Common myeloid progenitor, CD34-positive (primary cell): Measurements from ENCODE around the gene VPS8.

Source experiments
- CTCF ChIA-PET: fragments of 350-600 bp; sonication (Branson Sonifier 250); formaldehyde crosslinking; loops from one replicate; lab custom pipeline; 2021; ENCODE audit warnings: antibody characterized with exemption; lab: Charles Lee
- POLR2A ChIA-PET: fragments of 350-600 bp; sonication (Branson Sonifier 250); formaldehyde crosslinking; loops from one replicate; lab custom pipeline; 2021; ENCODE audit warnings: antibody characterized with exemption; lab: Charles Lee
- DNase-seq, 3 donors: peaks; one replicate each; pipeline versions ENCODE4 v3.0.0 to v3.0.0-alpha.2; 2013
- H3K27ac ChIP-seq, 2 experiments: 1 replicate in 1 of 2; 2 replicates in 1 of 2; pipeline ENCODE4 v1.7.0; 2013; ENCODE audit warnings: inconsistent platforms in 2 of 2, low read length in 2 of 2, mild to moderate bottlenecking in 2 of 2, low read depth in 1 of 2, moderate library complexity in 1 of 2; ENCODE audit not compliant: severe bottlenecking in 2 of 2, insufficient read depth in 1 of 2, poor library complexity in 1 of 2
- H3K27me3 ChIP-seq, 5 experiments: replicated peaks in 2 of 5; 1 replicate in 3 of 5; 2 replicates in 2 of 5; pipeline versions ENCODE4 v1.6.1 to v1.7.0; 2013; ENCODE audit warnings: low read length in 4 of 5, mild to moderate bottlenecking in 2 of 5, moderate library complexity in 2 of 5, inconsistent platforms in 1 of 5; ENCODE audit not compliant: insufficient read depth in 5 of 5, control insufficient read depth in 4 of 5
- H3K36me3 ChIP-seq, 4 experiments: 1 replicate in 2 of 4; 2 replicates in 2 of 4; pipeline versions ENCODE4 v1.6.1 to v1.7.0; 2013; ENCODE audit warnings: low read length in 3 of 4, control low read depth in 1 of 4, mild to moderate bottlenecking in 1 of 4; ENCODE audit not compliant: control insufficient read depth in 4 of 4, insufficient read depth in 4 of 4
- H3K4me1 ChIP-seq, 4 experiments: 1 replicate in 3 of 4; 2 replicates in 1 of 4; pipeline versions ENCODE4 v1.6.1 to v1.7.1; 2013; ENCODE audit warnings: low read length in 3 of 4, mild to moderate bottlenecking in 3 of 4, control low read depth in 1 of 4, inconsistent platforms in 1 of 4, moderate library complexity in 1 of 4; ENCODE audit not compliant: control insufficient read depth in 4 of 4, insufficient read depth in 4 of 4; ENCODE audit errors: control extremely low read depth in 1 of 4
- H3K4me3 ChIP-seq, 7 experiments: 1 replicate in 4 of 7; 2 replicates in 3 of 7; pipeline versions ENCODE4 v1.5.1 to v1.7.0; 2013; ENCODE audit warnings: mild to moderate bottlenecking in 7 of 7, low read length in 6 of 7, moderate library complexity in 6 of 7, inconsistent platforms in 2 of 7, low read depth in 2 of 7, control low read depth in 1 of 7; ENCODE audit not compliant: insufficient read depth in 4 of 7, control insufficient read depth in 1 of 7; ENCODE audit errors: extremely low read depth in 1 of 7
- H3K9me3 ChIP-seq, 5 experiments: 1 replicate in 4 of 5; 2 replicates in 1 of 5; pipeline versions ENCODE4 v1.6.1 to v1.7.1; 2013; ENCODE audit warnings: low read length in 4 of 5, mild to moderate bottlenecking in 2 of 5, inconsistent platforms in 1 of 5, low read depth in 1 of 5, moderate library complexity in 1 of 5; ENCODE audit not compliant: control insufficient read depth in 4 of 5, insufficient read depth in 2 of 5; ENCODE audit errors: control extremely low read depth in 1 of 5
- WGBS: methylation state at CpG from one replicate; pipeline ENCODE4 v1.1.5; 2013; ENCODE audit not compliant: insufficient coverage; 5-methylcytosine and 5-hydroxymethylcytosine counted together

The VPS8 gene

GRCh38 chr3:185024406-185024805 is 212.4 kb downstream of the VPS8 start:
- H3K27me3 ChIP-seq = no peaks in the 10 kb centered on the region
- peaks cover 0 to 5% (median 3%) of the 10 kb centered on the region in 5 experiments for H3K9me3 ChIP-seq
- 100% methylated on average over 2 of the region's 3 CpGs for WGBS
- CTCF ChIA-PET = interaction anchor here (0.8 to 1.0 kb wide), 3 partner anchors 12 to 24 kb away, joined by 3 read pairs; no protein-coding TSS in a partner anchor
- peaks cover 2 to 26% (median 12%) of the 10 kb centered on the region in 4 experiments for H3K36me3 ChIP-seq
- POLR2A ChIA-PET = no interaction called here
- DNase-seq = no peak
- H3K4me3 ChIP-seq = no peak overlapping the region
- peak overlapping the region in 1 of 2 experiments; percentile 9 for H3K27ac ChIP-seq
- H3K4me1 ChIP-seq = peaks cover 0 to 17% (median 4%) of the 10 kb centered on the region in 4 experiments

DNA sequence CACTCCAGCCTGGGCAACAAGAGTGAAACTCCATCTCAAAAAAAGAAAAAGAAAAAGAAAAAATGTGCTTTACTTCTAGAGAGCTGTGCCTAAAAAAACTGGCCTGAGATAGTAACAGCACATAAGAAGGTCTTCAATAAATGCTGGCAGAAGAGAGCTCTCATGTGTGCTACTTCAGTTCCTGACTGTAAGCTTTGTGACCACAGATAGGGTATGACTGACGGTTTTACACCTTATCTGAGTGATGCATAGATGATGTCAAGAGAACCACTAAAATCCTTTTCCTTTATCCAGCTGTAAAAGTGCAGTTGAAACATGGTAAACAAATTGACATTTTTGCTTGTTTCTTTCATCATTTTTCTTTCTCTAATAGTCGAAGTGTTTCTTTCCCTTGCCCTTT is 213.0 kb downstream of the VPS8 start:
- ChIA-PET POLR2A (no interaction called here), CTCF (interaction anchor here (0.8 to 1.0 kb wide), 3 partner anchors 12 to 21 kb away, joined by 3 read pairs; no protein-coding TSS in a partner anchor)
- peak; percentile 44 to 88 (median 68) for DNase-seq
- Histone ChIP-seq H3K27me3 (no peaks in the 10 kb centered on the region), H3K9me3 (peaks cover 0 to 4% (median 0%) of the 10 kb centered on the region in 5 experiments), H3K4me3 (no peak overlapping the region), H3K27ac (peak overlapping the region; percentile 36 to 37), H3K4me1 (peaks cover 0 to 17% (median 4%) of the 10 kb centered on the region in 4 experiments), H3K36me3 (peaks cover under 1 to 30% (median 12%) of the 10 kb centered on the region in 4 experiments)
- WGBS = no CpG with 5 or more reads among the region's 2 CpGs

- Histone ChIP-seq H3K4me3 (no peak overlapping the region), H3K27ac (no peak overlapping the region), H3K27me3 (no peaks in the 10 kb centered on the region), H3K4me1 (peaks cover 0 to 17% (median 4%) of the 10 kb centered on the region in 4 experiments), H3K9me3 (no peaks in the 10 kb centered on the region), H3K36me3 (peaks cover 11 to 43% (median 15%) of the 10 kb centered on the region in 4 experiments)
- 92% methylated on average over 3 of the region's 3 CpGs for WGBS
- POLR2A ChIA-PET = no interaction called here
- DNase-seq = no peak
- CTCF ChIA-PET = interaction anchor here (0.8 to 1.7 kb wide), 3 partner anchors 10 to 44 kb away, joined by 3 to 4 read pairs (median 3); no protein-coding TSS in a partner anchor
Measured at GRCh38 chr3:185028121-185028520, 216.2 kb downstream of the VPS8 start.

DNA sequence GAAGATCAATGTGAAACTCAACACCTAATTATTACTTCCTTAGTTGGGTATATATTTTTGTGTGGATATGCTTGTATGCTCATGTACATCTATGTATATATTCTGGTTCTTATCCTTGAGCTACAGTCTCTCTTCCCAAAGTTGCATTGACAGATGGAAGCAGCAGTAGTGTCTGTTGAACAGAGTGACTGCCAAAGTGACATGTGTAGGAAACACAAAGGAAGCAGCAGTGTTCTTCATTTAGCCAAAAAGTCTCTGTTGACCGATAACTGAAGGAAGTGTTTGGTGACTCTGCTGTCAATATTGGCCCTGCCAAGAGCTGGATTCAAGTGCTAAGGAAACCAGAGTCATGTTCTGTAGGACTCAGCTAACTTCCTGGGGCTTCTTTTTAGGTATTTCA is 217.1 kb downstream of the VPS8 start:
- no peak for DNase-seq
- ChIA-PET POLR2A (no interaction called here), CTCF (interaction anchor here (0.7 to 1.7 kb wide), 3 partner anchors 8 to 14 kb away, joined by 3 to 4 read pairs (median 3); no protein-coding TSS in a partner anchor)
- no peaks in the 10 kb centered on the region for H3K9me3 ChIP-seq
- peaks cover 11 to 43% (median 20%) of the 10 kb centered on the region in 4 experiments for H3K36me3 ChIP-seq
- peaks cover 0 to 17% (median 4%) of the 10 kb centered on the region in 4 experiments for H3K4me1 ChIP-seq
- no peak overlapping the region for H3K4me3 ChIP-seq
- no peak overlapping the region for H3K27ac ChIP-seq
- no peaks in the 10 kb centered on the region for H3K27me3 ChIP-seq
- WGBS = 35% methylated on average over 1 of the region's 1 CpG

GRCh38 chr3:185030399-185030798 is 218.4 kb downstream of the VPS8 start:
- Histone ChIP-seq H3K27ac (no peak overlapping the region), H3K36me3 (peaks cover 11 to 40% (median 20%) of the 10 kb centered on the region in 4 experiments), H3K4me3 (no peak overlapping the region), H3K27me3 (no peaks in the 10 kb centered on the region), H3K4me1 (peaks cover 0 to 5% (median 0%) of the 10 kb centered on the region in 4 experiments), H3K9me3 (peaks cover 0 to 2% (median 0%) of the 10 kb centered on the region in 5 experiments)
- POLR2A ChIA-PET = no interaction called here
- CTCF ChIA-PET = interaction anchor here (0.6 to 1.0 kb wide), 2 partner anchors 10 to 18 kb away, joined by 3 read pairs; no protein-coding TSS in a partner anchor
- 100% methylated on average over 1 of the region's 3 CpGs for WGBS
- DNase-seq = no peak

DNA sequence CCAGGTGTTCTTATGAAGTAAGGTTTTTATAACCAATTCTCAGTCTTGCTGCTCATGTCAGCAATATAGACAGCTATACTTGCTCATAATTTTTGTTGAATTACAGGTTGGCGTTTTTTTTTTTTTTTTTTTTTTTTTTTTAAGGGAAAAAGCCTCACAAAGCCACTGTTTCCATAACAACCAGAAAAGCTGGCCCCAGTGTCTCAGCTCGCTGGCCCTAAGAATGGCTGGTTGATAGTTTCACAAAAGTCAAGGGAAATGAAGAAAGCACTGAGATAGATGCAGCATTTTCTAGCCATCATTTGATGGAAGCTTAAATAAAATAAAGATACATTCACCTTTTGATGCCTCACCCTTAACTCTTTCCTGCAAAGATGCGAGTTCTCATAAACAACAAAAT is 219.0 kb downstream of the VPS8 start:
- no peak overlapping the region for H3K4me3 ChIP-seq
- DNase-seq = no peak
- H3K4me1 ChIP-seq = no peaks in the 10 kb centered on the region
- WGBS = no CpG with 5 or more reads among the region's 3 CpGs
- H3K9me3 ChIP-seq = peaks cover 0 to 5% (median 0%) of the 10 kb centered on the region in 5 experiments
- no peak overlapping the region for H3K27ac ChIP-seq
- ChIA-PET CTCF (interaction anchor here (0.6 kb wide), 1 partner anchor 9 kb away, joined by 3 read pairs; no protein-coding TSS in a partner anchor), POLR2A (no interaction called here)
- no peaks in the 10 kb centered on the region for H3K27me3 ChIP-seq
- H3K36me3 ChIP-seq = peaks cover 11 to 37% (median 20%) of the 10 kb centered on the region in 4 experiments

DNA sequence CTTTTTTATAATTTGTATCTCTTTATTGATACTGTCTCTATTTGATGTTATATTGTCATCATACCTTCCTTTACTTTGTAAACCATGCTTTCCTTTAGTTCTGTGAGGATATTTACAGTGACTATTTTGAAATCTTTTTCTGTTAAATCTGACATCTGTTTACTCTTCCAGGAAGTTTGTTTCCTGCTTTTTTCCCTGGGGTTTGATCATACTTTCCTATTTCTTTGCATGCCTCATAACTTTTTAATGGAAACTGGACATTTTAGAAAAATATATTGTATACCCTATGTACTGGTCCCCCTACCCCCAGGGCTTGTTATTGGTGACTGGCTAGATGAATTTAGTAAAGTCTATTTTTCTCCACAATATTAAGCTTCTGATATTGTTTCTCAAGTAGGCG is 225.8 kb downstream of the VPS8 start:
- no CpG with 5 or more reads among the region's 1 CpG for WGBS
- Histone ChIP-seq H3K9me3 (peaks cover 0 to 26% (median 5%) of the 10 kb centered on the region in 5 experiments), H3K27me3 (no peaks in the 10 kb centered on the region), H3K27ac (no peak overlapping the region), H3K36me3 (peaks cover 4 to 24% (median 14%) of the 10 kb centered on the region in 4 experiments), H3K4me3 (no peak overlapping the region), H3K4me1 (no peaks in the 10 kb centered on the region)
- ChIA-PET CTCF (no interaction called here), POLR2A (no interaction called here)
- DNase-seq = no peak
